AG08396 (cell line): ENCODE measurements around the gene KCNK17.
"Not testable (repeated sequence)": the region's sequence is repeated elsewhere in the genome, so short reads cannot be mapped to it uniquely, and the experiment has no call there.

Experiments
- DNase-seq: peaks from one replicate; pipeline ENCODE4 v3.0.0; 2012; ENCODE audit warnings: low spot score, mixed read lengths

The KCNK17 gene

GRCh38 chr6:39302011-39302410 lies 12.2 kb downstream of the KCNK17 start:
- DNase-seq: no peak

GRCh38 chr6:39301606-39302005 lies 12.6 kb downstream of the KCNK17 start:
- DNase-seq: no peak

GRCh38 chr6:39300739-39301138 lies 13.5 kb downstream of the KCNK17 start:
- no peak for DNase-seq

- no peak for DNase-seq
Measured at GRCh38 chr6:39298061-39298460, 16.2 kb downstream of the KCNK17 start.

DNA sequence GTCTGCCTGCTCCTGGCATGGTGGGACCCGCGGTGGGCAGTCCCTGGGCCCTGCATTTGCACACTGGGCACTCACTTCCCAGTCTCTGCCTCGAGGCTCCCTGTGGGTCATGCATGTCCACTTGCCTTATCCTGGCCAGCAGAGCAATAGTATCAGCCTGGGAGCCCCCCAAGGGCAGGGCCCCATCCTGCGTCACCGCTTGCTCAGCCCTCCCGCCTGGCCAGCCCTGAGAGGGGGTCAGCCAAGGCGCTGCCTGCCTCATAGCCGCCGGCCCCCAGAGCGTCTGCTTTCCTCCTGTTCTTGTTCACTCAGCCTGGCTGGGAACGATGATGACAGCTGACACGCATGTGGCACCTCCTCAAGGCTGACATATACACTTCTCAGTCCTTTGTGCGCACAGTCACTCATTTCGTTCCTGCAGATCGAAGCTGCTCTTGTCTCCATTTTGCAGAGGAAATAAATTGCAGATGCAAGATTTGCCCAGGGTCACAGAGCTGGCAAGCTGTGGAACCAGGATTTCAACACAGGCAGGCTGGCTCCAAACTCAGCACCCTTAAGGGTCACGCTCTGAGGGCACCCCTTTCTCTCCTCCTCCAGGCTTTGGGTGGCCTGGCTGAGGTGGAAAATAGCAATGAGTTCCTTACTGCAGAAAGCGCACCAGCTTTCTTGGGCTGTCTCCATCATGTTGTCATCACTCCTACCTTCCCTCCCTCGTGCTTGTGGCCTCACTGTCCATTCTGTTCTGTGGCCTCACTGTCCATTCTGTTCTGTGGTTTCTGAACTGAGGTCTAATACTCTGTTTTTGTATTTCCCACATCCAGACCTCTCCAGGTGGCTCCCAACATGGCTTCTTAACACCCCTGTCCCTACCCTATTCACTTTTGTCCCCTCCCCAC lies 17.2 kb downstream of the KCNK17 start:
- DNase-seq: no peak

- no peak for DNase-seq
Measured at GRCh38 chr6:39295611-39296011, 18.6 kb downstream of the KCNK17 start.

DNA sequence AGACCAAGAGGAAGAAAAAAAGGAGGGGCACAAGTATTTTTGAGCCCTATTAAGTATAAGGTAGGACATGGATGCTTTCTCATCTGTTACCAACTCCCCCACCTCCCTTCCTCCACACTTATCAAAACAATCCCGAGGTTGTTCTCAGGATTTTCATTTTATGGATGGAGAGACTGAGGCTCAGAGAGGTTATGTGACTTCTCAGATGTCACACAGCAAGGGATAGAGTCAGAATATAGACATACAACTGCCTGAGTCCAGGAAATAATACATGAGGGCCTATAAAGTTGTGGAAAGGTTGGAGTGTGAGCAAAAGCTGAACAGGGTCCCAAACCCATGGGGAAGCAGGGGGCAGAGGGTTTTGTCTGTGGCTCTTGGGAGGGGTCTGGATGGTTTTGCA lies 19.3 kb downstream of the KCNK17 start:
- no peak for DNase-seq

- DNase-seq: no peak
Measured at GRCh38 chr6:39294133-39294532, 20.1 kb downstream of the KCNK17 start.

GRCh38 chr6:39292637-39293036 lies 21.6 kb downstream of the KCNK17 start:
- DNase-seq: no peak

DNA sequence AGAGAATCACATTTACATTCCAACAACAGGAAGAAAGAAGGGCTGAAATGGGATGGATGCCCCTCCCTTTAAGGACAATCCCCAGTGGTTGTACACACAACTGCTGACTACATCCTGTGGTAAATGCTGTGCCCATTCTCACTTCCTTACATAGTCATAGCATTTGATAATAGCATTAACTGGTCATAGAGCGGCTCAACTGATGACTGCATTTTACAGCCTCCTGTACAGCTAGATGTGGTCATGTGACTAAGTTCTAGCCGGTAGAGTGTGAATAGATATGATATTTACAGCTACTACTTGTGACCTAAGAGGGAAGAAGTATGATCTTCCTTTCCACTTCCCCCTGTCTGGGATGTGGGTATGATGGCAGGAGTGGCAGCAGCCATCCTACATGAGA lies 24.7 kb downstream of the KCNK17 start:
- DNase-seq: no peak

GRCh38 chr6:39287601-39288000 lies 26.6 kb downstream of the KCNK17 start:
- no peak for DNase-seq

DNA sequence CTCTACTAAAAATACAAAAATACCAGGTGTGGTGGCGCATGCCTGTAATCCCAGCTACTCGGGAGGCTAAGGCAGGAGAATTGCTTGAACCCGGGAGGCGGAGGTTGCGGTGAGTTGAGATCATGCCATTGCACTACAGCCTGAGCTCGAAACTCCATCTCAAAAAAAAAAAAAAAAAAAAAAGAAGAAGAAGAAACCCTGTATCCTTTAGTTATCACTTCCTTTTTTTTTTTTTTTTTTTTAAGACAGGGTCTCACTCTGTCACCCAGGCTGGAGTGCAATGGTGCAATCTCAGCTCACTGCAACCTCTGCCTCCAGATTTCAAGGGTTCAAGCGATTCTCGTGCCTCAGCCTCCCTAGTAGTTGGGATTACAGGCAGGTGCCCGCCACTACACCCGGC lies 27.6 kb downstream of the KCNK17 start:
- DNase-seq: not testable (repeated sequence)

- no peak for DNase-seq
Measured at GRCh38 chr6:39282774-39283173, 31.4 kb downstream of the KCNK17 start.

DNA sequence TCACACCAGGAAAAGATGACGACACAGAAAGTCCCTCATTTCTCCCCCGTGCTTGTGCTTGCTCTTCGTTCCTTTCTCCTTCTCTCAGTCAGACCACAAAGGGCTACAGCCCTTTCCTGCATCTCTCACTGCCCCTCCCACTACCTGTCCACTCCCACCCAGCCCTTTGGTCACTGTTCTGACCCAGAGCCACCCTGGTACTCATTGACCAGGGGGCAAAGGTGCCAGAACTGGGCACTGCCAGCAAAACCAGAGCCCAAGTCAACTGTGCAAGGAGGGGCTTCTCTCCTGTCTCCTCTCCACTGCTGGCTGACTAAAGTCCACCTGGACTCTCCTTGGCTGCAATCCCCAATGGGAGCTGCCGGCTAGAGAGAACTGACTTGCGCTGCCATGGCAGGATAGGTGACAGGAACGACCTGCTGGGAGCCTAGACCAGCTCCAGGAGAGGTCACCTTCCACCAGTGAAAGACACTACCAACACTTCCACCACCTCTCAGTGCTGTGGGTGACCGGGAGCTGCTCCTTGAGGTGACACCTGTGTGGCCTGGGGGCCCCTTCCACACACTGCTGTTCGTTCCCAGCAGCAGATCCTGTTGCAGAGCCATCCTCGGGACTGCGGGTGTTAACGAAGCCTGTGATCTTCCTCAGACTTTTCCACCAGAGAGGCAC lies 32.8 kb downstream of the KCNK17 start:
- DNase-seq: no peak

GRCh38 chr6:39280247-39280731 lies 33.9 kb downstream of the KCNK17 start:
- DNase-seq: no peak

- DNase-seq: no peak
Measured at GRCh38 chr6:39279539-39279938, 34.7 kb downstream of the KCNK17 start.

DNA sequence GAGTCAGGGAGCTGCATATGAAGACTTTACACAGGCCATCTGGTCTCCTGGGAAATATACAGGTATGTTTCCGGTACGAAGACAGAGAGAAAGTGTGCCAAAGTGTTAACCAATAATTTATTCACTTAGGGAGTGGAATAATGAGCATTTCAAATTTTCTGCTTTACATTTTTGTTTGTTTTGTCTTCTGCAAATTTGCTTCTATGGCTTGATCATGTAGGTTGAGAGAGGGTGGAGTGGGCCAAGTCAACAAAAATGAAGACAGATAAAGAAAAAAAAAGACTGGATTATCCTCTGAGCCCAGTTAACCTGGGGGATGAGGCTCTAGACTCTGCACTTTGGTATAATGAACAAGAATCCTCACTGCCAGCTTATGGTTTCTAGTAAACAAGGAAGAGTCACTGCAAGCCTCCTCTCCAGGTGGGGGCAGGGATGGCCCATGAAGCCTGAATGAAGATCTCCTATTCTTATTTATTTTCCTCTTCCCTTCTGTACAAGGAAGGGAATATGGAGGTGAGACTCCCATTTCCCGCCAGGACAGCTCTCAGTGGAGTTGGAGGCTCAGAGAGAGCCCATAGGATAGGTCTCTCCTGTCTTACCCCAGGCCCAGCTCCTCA lies 37.7 kb downstream of the KCNK17 start:
- no peak for DNase-seq

- DNase-seq: no peak
Measured at GRCh38 chr6:39274903-39275302, 39.3 kb downstream of the KCNK17 start.

DNA sequence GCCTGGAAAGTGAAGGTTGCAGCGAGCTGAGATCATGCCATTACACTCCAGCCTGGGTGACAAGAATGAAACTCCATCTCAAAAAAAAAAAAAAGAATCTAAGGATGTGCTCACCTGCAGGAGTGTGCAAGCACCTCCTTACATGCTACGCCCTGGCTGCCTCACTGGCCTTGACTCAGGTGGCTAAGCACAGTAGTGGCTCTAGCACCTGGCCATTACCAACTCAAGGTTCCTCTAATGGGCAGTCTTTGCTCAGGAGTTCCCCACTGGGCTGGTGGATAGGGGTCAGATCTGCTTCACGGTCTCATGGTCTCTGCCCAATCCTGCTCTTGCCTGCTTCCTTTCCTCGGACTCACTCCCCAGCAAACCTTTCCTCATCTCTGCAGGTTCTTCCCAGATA lies 39.7 kb downstream of the KCNK17 start:
- DNase-seq: no peak

- DNase-seq: no peak
Measured at GRCh38 chr6:39273406-39273821, 40.8 kb downstream of the KCNK17 start.

DNA sequence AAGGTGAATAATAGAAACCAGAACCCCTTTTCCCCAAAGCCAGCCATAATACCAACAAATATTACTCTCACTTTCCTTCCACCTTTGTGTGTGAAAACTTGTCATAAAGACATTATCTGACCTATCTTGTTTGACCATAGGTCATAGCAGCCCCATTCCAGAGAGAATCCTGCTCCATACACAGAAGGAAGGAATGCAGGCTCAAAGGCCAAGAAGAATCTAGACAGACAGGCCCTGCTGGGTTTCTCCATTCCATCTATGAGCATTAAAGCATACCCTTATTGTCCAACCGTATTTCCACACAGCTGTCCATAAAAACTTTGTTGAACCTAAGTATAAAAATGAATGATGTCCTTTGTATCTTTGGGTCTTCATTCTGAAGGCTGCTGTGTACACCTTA lies 44.3 kb downstream of the KCNK17 start:
- DNase-seq: no peak

DNA sequence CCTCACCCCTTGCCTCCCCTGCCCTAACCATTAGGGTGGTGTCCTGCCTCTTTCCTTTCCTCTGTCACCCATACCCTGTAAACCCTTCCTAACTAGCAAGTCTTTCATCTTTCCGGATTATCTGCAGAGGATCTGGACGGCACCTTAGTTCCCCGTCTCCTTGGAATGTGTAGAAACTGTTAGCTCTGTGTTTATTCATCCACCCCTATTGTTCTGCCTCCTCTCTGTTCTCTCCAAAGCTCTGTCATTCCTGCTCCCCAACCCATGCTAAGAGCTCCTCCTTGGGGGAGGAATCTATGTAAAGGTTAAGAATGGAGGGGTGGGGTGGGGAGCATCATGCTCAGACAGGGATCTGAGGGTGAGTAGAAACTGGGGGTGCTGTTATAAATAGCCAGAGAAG lies 45.5 kb downstream of the KCNK17 start:
- no peak for DNase-seq

DNA sequence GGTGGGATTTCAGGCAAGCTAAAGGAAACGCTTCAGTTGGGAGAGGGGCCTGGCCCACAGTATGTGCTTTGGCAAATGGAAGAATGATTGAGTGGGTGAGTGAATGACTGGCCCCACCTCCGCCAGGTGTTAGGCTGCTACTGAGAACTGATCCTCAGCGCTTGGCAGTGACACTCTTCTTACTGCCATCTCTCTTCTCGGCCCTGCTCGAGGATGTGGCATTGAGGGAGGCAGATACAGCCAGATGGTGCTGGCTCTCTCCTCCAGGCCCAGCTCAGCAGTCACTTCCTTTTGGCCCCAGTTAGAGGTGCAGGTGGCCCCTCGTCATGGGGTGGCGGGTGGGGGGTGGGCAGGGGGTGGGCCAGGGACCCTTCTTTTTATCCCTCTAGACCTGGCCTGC lies 46.0 kb downstream of the KCNK17 start:
- DNase-seq: no peak
